Stomach (tissue), 4 donors: ENCODE measurements around the gene BMPR1B.

Experiments
- EP300 ChIP-seq: sonication (generic); formaldehyde crosslinking; IDR thresholded peaks from one replicate; pipeline ENCODE4 v1.6.1; 2017; ENCODE audit warnings: antibody characterized with exemption
- POLR2A ChIP-seq, 4 donors: fragments of 450-650 bp; IDR thresholded peaks; one replicate each; pipeline ENCODE4 v1.6.1; 2016; ENCODE audit warnings: antibody characterized with exemption in 4 of 4, control low read depth in 2 of 4, mild to moderate bottlenecking in 1 of 4, moderate library complexity in 1 of 4
- POLR2AphosphoS5 ChIP-seq, 3 donors: sonication (generic); formaldehyde crosslinking; IDR thresholded peaks; one replicate each; pipeline ENCODE4 v1.6.1; 2016; ENCODE audit warnings: antibody characterized with exemption in 3 of 3
- TF ChIP-seq, protein P1 (sequence below), 7 experiments: fragments of 450-650 bp in 4 of 7; fragments of 200-600 bp in 3 of 7; sonication (generic) in 3 of 7; IDR thresholded peaks; one replicate each; pipeline ENCODE4 v1.5.1; 2016 to 2019; ENCODE audit warnings: antibody characterized with exemption in 7 of 7, control low read depth in 2 of 7, mild to moderate bottlenecking in 1 of 7

DNA sequence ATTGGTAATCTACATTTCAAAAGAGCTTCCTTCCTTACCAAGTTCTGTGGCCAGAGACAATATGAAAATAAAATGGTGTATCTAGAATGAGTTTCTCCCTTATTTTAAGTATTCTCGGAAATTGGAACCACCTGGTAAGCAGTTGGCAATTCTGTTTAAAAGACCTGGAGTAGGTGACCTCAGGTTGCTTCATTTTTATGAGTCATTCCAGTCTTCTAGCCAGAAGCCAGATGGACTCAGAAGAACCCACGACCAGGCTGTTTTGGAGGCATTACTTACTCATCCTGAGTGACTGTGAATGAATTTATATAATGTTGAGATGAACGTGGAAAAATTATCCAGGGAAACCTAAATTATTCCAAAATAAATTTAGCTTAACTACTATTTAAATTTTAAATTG, 9.1 kb downstream of the BMPR1B start:
- TF ChIP-seq, protein P1, sequence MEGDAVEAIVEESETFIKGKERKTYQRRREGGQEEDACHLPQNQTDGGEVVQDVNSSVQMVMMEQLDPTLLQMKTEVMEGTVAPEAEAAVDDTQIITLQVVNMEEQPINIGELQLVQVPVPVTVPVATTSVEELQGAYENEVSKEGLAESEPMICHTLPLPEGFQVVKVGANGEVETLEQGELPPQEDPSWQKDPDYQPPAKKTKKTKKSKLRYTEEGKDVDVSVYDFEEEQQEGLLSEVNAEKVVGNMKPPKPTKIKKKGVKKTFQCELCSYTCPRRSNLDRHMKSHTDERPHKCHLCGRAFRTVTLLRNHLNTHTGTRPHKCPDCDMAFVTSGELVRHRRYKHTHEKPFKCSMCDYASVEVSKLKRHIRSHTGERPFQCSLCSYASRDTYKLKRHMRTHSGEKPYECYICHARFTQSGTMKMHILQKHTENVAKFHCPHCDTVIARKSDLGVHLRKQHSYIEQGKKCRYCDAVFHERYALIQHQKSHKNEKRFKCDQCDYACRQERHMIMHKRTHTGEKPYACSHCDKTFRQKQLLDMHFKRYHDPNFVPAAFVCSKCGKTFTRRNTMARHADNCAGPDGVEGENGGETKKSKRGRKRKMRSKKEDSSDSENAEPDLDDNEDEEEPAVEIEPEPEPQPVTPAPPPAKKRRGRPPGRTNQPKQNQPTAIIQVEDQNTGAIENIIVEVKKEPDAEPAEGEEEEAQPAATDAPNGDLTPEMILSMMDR (IDR thresholded peaks at IDR 0.05), result no peak
- TF ChIP-seq POLR2AphosphoS5 (IDR thresholded peaks at IDR 0.05) (no peak), EP300 (no peak), POLR2A (IDR thresholded peaks at IDR 0.05) (no peak)
